NCI-H187 treated with DMSO at 0.1 percent for 48 hours (cell line): ENCODE measurements around the gene OR10G7.
"Not testable (repeated sequence)": the region's sequence is repeated elsewhere in the genome, so short reads cannot be mapped to it uniquely, and the experiment has no call there.

Experiments used
- DNase-seq: peaks from one replicate; lab custom pipeline; 2025; lab: John Stamatoyannopoulos, UW

OR10G7 gene

DNA sequence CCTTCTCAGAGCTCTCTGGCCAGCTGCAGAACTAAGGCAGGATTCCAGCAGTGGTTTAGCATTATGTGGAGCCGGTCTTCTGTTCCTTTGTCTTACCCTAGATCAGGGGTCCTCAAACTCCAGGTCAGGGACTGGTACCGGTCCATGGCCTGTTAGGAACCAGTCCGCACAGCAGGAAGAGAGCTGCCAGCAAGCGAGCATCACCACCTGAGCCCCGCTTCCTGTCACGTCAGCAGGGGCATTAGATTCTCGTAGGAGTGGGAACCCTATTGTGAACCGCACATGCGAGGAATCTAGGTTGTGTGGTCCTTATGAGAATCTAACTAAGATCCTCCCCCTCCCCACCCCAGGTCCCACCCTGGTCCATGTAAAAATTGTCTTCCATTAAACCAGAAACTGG, 1.6 kb downstream of the OR10G7 start:
- no peak for DNase-seq

GRCh38 chr11:124036666-124037065, 4.5 kb downstream of the OR10G7 start:
- no peak for DNase-seq

DNA sequence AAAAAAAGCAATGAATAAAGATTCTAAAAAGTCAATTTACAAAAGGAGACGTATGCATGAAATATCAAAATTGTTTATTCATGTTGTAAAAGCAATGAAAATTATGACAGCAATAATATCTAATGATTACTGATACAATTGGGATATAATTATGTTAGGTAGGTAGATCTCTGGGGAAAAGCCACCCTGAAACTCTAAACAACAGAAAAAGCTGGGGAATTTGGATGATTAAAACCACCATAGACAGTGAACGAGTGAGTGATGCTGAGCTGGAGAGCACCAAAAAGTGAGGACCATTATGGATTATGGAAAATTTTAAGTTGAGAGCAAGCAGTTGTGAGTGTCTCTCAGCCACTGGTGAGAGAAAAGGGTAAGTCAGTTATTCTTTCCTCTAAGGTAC, 14.6 kb downstream of the OR10G7 start, which contains the start of gene OR10G8:
Gene OR10G8, plus strand, starts transcription at position 301 of the 400 bp plus-strand sequence. CDS start 2,825 bp downstream, outside the sequence.
- no peak for DNase-seq

DNA sequence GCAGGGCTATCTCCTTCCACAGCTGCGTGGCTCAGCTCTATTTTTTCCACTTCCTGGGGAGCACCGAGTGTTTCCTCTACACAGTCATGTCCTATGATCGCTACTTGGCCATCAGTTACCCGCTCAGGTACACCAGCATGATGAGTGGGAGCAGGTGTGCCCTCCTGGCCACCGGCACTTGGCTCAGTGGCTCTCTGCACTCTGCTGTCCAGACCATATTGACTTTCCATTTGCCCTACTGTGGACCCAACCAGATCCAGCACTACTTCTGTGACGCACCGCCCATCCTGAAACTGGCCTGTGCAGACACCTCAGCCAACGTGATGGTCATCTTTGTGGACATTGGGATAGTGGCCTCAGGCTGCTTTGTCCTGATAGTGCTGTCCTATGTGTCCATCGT, 25.3 kb downstream of the OR10G7 start:
- not testable (repeated sequence) for DNase-seq

DNA sequence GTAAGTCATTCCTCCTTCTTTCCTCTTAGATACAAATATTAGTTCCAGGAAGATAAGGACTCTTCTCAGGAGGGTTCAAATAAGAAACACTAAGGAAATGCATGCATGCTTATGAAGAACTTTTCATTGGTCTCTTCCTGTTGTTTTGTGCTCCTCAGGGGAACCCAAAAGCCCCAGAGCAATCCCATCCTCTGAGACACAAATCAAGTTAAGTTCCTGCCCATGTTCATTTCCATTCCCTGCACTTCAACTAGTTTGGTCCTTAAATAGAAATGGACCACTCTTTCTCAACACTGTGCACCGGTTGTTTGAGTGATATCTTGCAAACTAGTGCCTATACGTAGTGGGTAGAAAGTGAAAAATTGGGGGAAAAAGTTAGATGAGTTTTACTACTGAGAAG, 28.4 kb downstream of the OR10G7 start, which contains the start of gene OR10G4:
Gene OR10G4, plus strand, starts transcription at position 301 of the 400 bp plus-strand sequence. CDS start 2,578 bp downstream, outside the sequence.
- DNase-seq: no peak

DNA sequence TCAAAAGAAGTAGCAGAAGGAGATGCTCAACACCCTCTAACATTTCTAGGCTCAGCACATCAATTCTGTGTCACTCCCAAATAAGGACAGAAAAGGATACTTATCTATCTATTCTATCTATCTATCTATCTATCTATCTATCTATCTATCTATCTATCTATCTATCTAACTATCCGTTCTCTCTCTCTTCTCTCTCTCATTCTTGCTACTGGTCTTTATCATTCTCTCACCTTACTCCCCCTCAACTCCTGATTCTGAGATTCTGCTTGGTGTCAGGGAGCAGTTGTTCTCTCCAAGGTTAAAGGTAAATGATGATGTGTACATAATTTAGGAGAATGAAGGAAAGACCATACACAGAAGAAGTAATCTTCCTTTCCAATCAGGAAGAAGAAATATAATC, 46.0 kb downstream of the OR10G7 start, which contains the start of gene OR10G6:
Gene OR10G6, minus strand, starts transcription at position 43 of the 400 bp plus-strand sequence. Its CDS starts 0 bp downstream, at position 43.
- no peak for DNase-seq
